H1 (cell line): ENCODE data around the gene SMIM35. TPM values are rescaled to one million over a fixed set of nuclear protein-coding genes. Genes with fewer than 3 reads are reported as not detected.

Experiments used
- CTCF ChIA-PET: fragments of 300-600 bp; sonication (Branson Sonifier 250); formaldehyde crosslinking; loops from one replicate; lab custom pipeline; 2021; ENCODE audit not compliant: partially characterized antibody; lab: Charles Lee
- POLR2A ChIA-PET: fragments of 300-600 bp; sonication (Branson Sonifier 250); formaldehyde crosslinking; loops from one replicate; lab custom pipeline; 2021; ENCODE audit warnings: inconsistent platforms; ENCODE audit not compliant: partially characterized antibody; lab: Charles Lee
- DNase-seq, 2 experiments: peaks; one replicate each; pipeline versions ENCODE4 v3.0.0 to v3.0.0-alpha.2; 2010 to 2022; ENCODE audit warnings: low spot score in 2 of 2, low read depth in 1 of 2, mixed read lengths in 1 of 2
- FAIRE-seq: peaks from 2 replicates; lab custom pipeline; 2011; peaks lifted over from hg19 to GRCh38; lab: Jason Lieb, UNC
- H2AFZ ChIP-seq: 2 replicates; pipeline ENCODE4 v1.8.1; 2012; ENCODE audit warnings: low read length, inconsistent platforms
- H2AK5ac ChIP-seq: 2 replicates; pipeline ENCODE4 v1.6.1; 2013; ENCODE audit warnings: low read depth, low read length
- H2BK120ac ChIP-seq: replicated peaks from 2 replicates; pipeline ENCODE3; 2013; ENCODE audit warnings: low read depth, low read length, inconsistent platforms
- H2BK12ac ChIP-seq: 2 replicates; pipeline ENCODE4 v1.6.1; 2013; ENCODE audit warnings: low read depth, low read length
- H2BK15ac ChIP-seq: 2 replicates; pipeline ENCODE4 v1.6.1; 2013; ENCODE audit warnings: low read length
- H2BK20ac ChIP-seq: 2 replicates; pipeline ENCODE4 v1.6.1; 2013; ENCODE audit warnings: low read length
- H2BK5ac ChIP-seq: 2 replicates; pipeline ENCODE4 v1.6.1; 2013; ENCODE audit warnings: low read depth, low read length
- H3K14ac ChIP-seq: 2 replicates; pipeline ENCODE4 v1.6.1; 2013; ENCODE audit warnings: inconsistent platforms; ENCODE audit not compliant: insufficient read length
- H3K18ac ChIP-seq: 2 replicates; pipeline ENCODE4 v1.6.1; 2013; ENCODE audit warnings: low read length; ENCODE audit errors: extremely low read depth
- H3K23ac ChIP-seq: 2 replicates; pipeline ENCODE4 v1.6.1; 2013; ENCODE audit warnings: inconsistent platforms; ENCODE audit not compliant: insufficient read length
- H3K23me2 ChIP-seq: 2 replicates; pipeline ENCODE4 v1.6.1; 2013; ENCODE audit warnings: low read depth, low read length
- H3K27ac ChIP-seq: 2 replicates; pipeline ENCODE4 v1.6.1; 2011; ENCODE audit warnings: low read depth, low read length, inconsistent platforms
- H3K27me3 ChIP-seq, 4 experiments: replicated peaks in 1 of 4; 1 replicate in 1 of 4; 2 replicates in 3 of 4; pipeline versions ENCODE4 v1.6.1 to v1.8.1; 2011 to 2013; ENCODE audit warnings: low read length in 3 of 4, mild to moderate bottlenecking in 3 of 4, inconsistent platforms in 2 of 4, mixed read lengths in 2 of 4, moderate library complexity in 1 of 4; ENCODE audit not compliant: control insufficient read depth in 3 of 4, insufficient read depth in 3 of 4; ENCODE audit errors: extremely low read depth in 1 of 4
- H3K36me3 ChIP-seq, 4 experiments: 2 replicates each; pipeline versions ENCODE4 v1.6.1 to v1.8.1; 2011 to 2013; ENCODE audit warnings: mild to moderate bottlenecking in 4 of 4, low read length in 3 of 4, moderate library complexity in 2 of 4, control low read depth in 1 of 4, inconsistent platforms in 1 of 4; ENCODE audit not compliant: insufficient read depth in 4 of 4, control insufficient read depth in 2 of 4
- H3K4ac ChIP-seq: replicated peaks from 2 replicates; pipeline ENCODE3; 2013; ENCODE audit warnings: low read length, low read depth, mixed read lengths, inconsistent platforms; ENCODE audit not compliant: insufficient read length
- H3K4me1 ChIP-seq, 4 experiments: replicated peaks in 1 of 4; 1 replicate in 1 of 4; 2 replicates in 3 of 4; pipeline versions ENCODE4 v1.6.1 to v1.8.1; 2011 to 2013; ENCODE audit warnings: low read length in 3 of 4, inconsistent platforms in 2 of 4, mixed read lengths in 1 of 4; ENCODE audit not compliant: insufficient read depth in 4 of 4, control insufficient read depth in 3 of 4
- H3K4me2 ChIP-seq, 2 experiments: 2 replicates each; pipeline versions ENCODE4 v1.6.1 to v1.8.1; 2011 to 2013; ENCODE audit warnings: low read depth in 2 of 2, low read length in 2 of 2, control low read depth in 1 of 2, inconsistent platforms in 1 of 2, mild to moderate bottlenecking in 1 of 2; ENCODE audit not compliant: insufficient read depth in 1 of 2
- H3K4me3 ChIP-seq, 4 experiments: fragments of 200-600, 300-600 bp in 1 of 4; sonication (generic), shearing (Covaris generic), sonication (Bioruptor Twin) in 1 of 4; 2 replicates each; pipeline versions ENCODE4 v1.5.1 to v1.8.1; 2011 to 2016; ENCODE audit warnings: low read length in 4 of 4, low read depth in 3 of 4, control low read depth in 2 of 4, inconsistent platforms in 2 of 4, mild to moderate bottlenecking in 2 of 4, mixed read lengths in 1 of 4, moderate library complexity in 1 of 4; ENCODE audit not compliant: insufficient read depth in 2 of 4; ENCODE audit errors: extremely low read depth in 1 of 4
- H3K56ac ChIP-seq: replicated peaks from 2 replicates; pipeline ENCODE3; 2013; ENCODE audit warnings: low read depth, mild to moderate bottlenecking, mixed read lengths, low read length, inconsistent platforms; ENCODE audit not compliant: insufficient read length
- H3K79me1 ChIP-seq: 2 replicates; pipeline ENCODE4 v1.6.1; 2013; ENCODE audit warnings: low read depth, low read length, control low read depth
- H3K79me2 ChIP-seq, 2 experiments: 2 replicates each; pipeline versions ENCODE4 v1.6.1 to v1.8.1; 2012 to 2013; ENCODE audit warnings: low read length in 2 of 2, mild to moderate bottlenecking in 2 of 2, inconsistent platforms in 1 of 2; ENCODE audit not compliant: insufficient read depth in 2 of 2, control insufficient read depth in 1 of 2
- H3K9ac ChIP-seq, 4 experiments: replicated peaks in 1 of 4; 1 replicate in 1 of 4; 2 replicates in 3 of 4; pipeline versions ENCODE4 v1.6.1 to v1.8.1; 2011 to 2013; ENCODE audit warnings: low read depth in 3 of 4, low read length in 3 of 4, control low read depth in 2 of 4, mild to moderate bottlenecking in 2 of 4, moderate library complexity in 2 of 4, inconsistent platforms in 1 of 4; ENCODE audit errors: extremely low read depth in 1 of 4
- H3K9me3 ChIP-seq, 2 experiments: 2 replicates each; pipeline versions ENCODE4 v1.6.1 to v1.8.1; 2012 to 2013; ENCODE audit warnings: mild to moderate bottlenecking in 2 of 2, moderate library complexity in 2 of 2, control low read depth in 1 of 2, inconsistent platforms in 1 of 2, low read depth in 1 of 2, low read length in 1 of 2, mixed read lengths in 1 of 2; ENCODE audit not compliant: insufficient read depth in 2 of 2
- H4K20me1 ChIP-seq, 2 experiments: replicated peaks in 1 of 2; 2 replicates each; pipeline versions ENCODE3 to v1.8.1; 2011 to 2013; ENCODE audit warnings: inconsistent platforms in 2 of 2, low read length in 2 of 2, mild to moderate bottlenecking in 1 of 2; ENCODE audit not compliant: insufficient read depth in 2 of 2, control insufficient read depth in 1 of 2
- H4K5ac ChIP-seq: 2 replicates; pipeline ENCODE4 v1.6.1; 2013; ENCODE audit warnings: low read length, low read depth, mixed read lengths, inconsistent platforms; ENCODE audit not compliant: insufficient read length
- H4K8ac ChIP-seq: 2 replicates; pipeline ENCODE4 v1.8.0; 2013; ENCODE audit warnings: mild to moderate bottlenecking, moderate library complexity, low read length, inconsistent platforms; ENCODE audit not compliant: insufficient read depth; ENCODE audit errors: extremely low read depth
- H4K91ac ChIP-seq: replicated peaks from 2 replicates; pipeline ENCODE3; 2013; ENCODE audit warnings: low read length, mixed read lengths, inconsistent platforms; ENCODE audit not compliant: insufficient read length
- BCL11A ChIP-seq, 2 experiments: IDR thresholded peaks; one replicate each; pipeline ENCODE4 v1.6.1; 2011; ENCODE audit warnings: low read depth in 2 of 2, low read length in 2 of 2, mild to moderate bottlenecking in 2 of 2
- CEBPB ChIP-seq: IDR thresholded peaks from 2 replicates; pipeline ENCODE4 v1.6.1; 2012; ENCODE audit warnings: low read depth, low read length
- HDAC2 ChIP-seq, 2 experiments: fragments of 300-600 bp in 1 of 2; sonication (generic) in 1 of 2; IDR thresholded peaks; 2 replicates each; pipeline ENCODE4 v1.6.1; 2011 to 2012; ENCODE audit warnings: low read depth in 2 of 2, low read length in 2 of 2, mild to moderate bottlenecking in 2 of 2, moderate library complexity in 2 of 2, borderline replicate concordance in 1 of 2, inconsistent platforms in 1 of 2
- NANOG ChIP-seq: IDR thresholded peaks from 2 replicates; pipeline ENCODE4 v1.6.1; 2011; ENCODE audit warnings: low read length, low read depth, mild to moderate bottlenecking, inconsistent platforms; ENCODE audit not compliant: insufficient read depth, poor library complexity, severe bottlenecking
- RAD21 ChIP-seq, 2 experiments: IDR thresholded peaks in 1 of 2; conservative IDR thresholded peaks in 1 of 2; 2 replicates each; pipeline ENCODE4 v1.6.1; 2011; ENCODE audit warnings: low read depth in 2 of 2, low read length in 2 of 2, improper control_type of control experiment in 1 of 2, inconsistent platforms in 1 of 2, mild to moderate bottlenecking in 1 of 2, moderate library complexity in 1 of 2
- RFX5 ChIP-seq: IDR thresholded peaks from 2 replicates; pipeline ENCODE4 v1.6.1; 2011; ENCODE audit warnings: low read depth, low read length, improper control_type of control experiment, borderline replicate concordance
- RXRA ChIP-seq: IDR thresholded peaks from 2 replicates; pipeline ENCODE4 v1.6.1; 2011; ENCODE audit warnings: low read depth, mild to moderate bottlenecking, low read length, moderate library complexity; ENCODE audit not compliant: insufficient read depth
- SRF ChIP-seq: IDR thresholded peaks from 2 replicates; pipeline ENCODE4 v1.6.1; 2011; ENCODE audit warnings: mild to moderate bottlenecking, low read depth, low read length, moderate library complexity
- TAF7 ChIP-seq: optimal IDR thresholded peaks from 2 replicates; pipeline ENCODE3; 2011; ENCODE audit warnings: low read depth, mild to moderate bottlenecking, inconsistent platforms, low read length, moderate library complexity, borderline replicate concordance
- USF2 ChIP-seq: IDR thresholded peaks from 2 replicates; pipeline ENCODE4 v1.6.1; 2011; ENCODE audit warnings: low read length, improper control_type of control experiment
- WGBS, 2 experiments: shearing (Covaris generic) in 1 of 2; methylation state at CpG; one replicate each; pipeline versions ENCODE4 v1.1.6 to v1.1.7; 2013 to 2015; ENCODE audit warnings: low lambda C conversion rate in 2 of 2, mixed read lengths in 2 of 2, inconsistent platforms in 1 of 2, low coverage in 1 of 2, missing lambda C conversion rate in 1 of 2; ENCODE audit not compliant: insufficient replicate concordance in 2 of 2, insufficient coverage in 1 of 2, insufficient read length in 1 of 2; ENCODE audit errors: extremely low coverage in 1 of 2, missing lambda C conversion rate in 1 of 2; 5-methylcytosine and 5-hydroxymethylcytosine counted together
- polyA plus RNA-seq, 7 experiments: library from polyadenylated mRNA; depleted of rRNA in 3 of 7; stranded (reverse) in 5 of 7; unstranded in 2 of 7; fragments of >200 nt in 5 of 7; fragments of 200-250 nt in 2 of 7; gene quantifications; 1 replicate in 5 of 7; 2 replicates in 1 of 7; 4 replicates in 1 of 7; pipeline versions ENCODE4 v1.2.1 to v1.2.3, GENCODE V29; 2011 to 2013; ENCODE audit warnings: missing spikeins in 2 of 7, mixed read lengths in 2 of 7
- total RNA-seq: library from RNA; stranded (reverse); fragmentation: NEBNext Ultra II Directional; extraction: Animal tissue kit (Norgen Biotek cat#: 25700); gene quantifications from 2 replicates; pipeline ENCODE4 v1.2.1, GENCODE V29; 2021

The SMIM35 gene
- total and polyA plus RNA-seq, 2 of the 8 experiments (the other 6 are each of a cell fraction or from before 2014, with no cell fraction given) = not detected

GRCh38 chr11:117969160-117969991 lies 117.4 kb downstream of the SMIM35 start:
- Histone ChIP-seq H3K56ac (no peak overlapping the region), H3K9ac (no peak overlapping the region), H4K91ac (no peak overlapping the region), H3K4me2 (no peak overlapping the region), H2AFZ (no peak overlapping the region), H2BK12ac (no peak overlapping the region), H2BK20ac (no peak overlapping the region), H3K23me2 (no peaks in the 10 kb centered on the region), H3K14ac (no peak overlapping the region), H3K27me3 (peaks cover 0 to 2% (median 0%) of the 10 kb centered on the region in 4 experiments; a peak in 1 of 7 replicates), H3K4ac (no peak overlapping the region), H4K5ac (no peak overlapping the region), H3K9me3 (no peaks in the 10 kb centered on the region), H2BK120ac (no peak overlapping the region), H3K4me3 (no peak overlapping the region), H3K23ac (no peak overlapping the region), H2BK5ac (no peak overlapping the region), H3K36me3 (no peaks in the 10 kb centered on the region), H3K27ac (no peak overlapping the region), H3K79me2 (no peaks in the 10 kb centered on the region), H3K18ac (no peak overlapping the region), H3K4me1 (no peaks in the 10 kb centered on the region), H2BK15ac (no peak overlapping the region), H3K79me1 (no peaks in the 10 kb centered on the region), H4K20me1 (no peaks in the 10 kb centered on the region), H4K8ac (no peak overlapping the region), H2AK5ac (no peak overlapping the region)
- no peak for TF ChIP-seq RFX5
- no peak for TF ChIP-seq TAF7
- TF ChIP-seq RAD21 (IDR thresholded peaks at IDR 0.05 in 1 of 2, conservative IDR thresholded peaks at IDR 0.05 in 1 of 2; ENCODE audit: low read depth in 2 of 2, low read length in 2 of 2) = no peak
- no peak for TF ChIP-seq BCL11A (IDR thresholded peaks at IDR 0.05; ENCODE audit: low read depth in 2 of 2, low read length in 2 of 2)
- TF ChIP-seq HDAC2 (IDR thresholded peaks at IDR 0.05; ENCODE audit: borderline replicate concordance in 1 of 2, low read depth in 2 of 2, low read length in 2 of 2) = no peak
- TF ChIP-seq USF2 = no peak
- TF ChIP-seq CEBPB = no peak
- no peak for TF ChIP-seq NANOG
- TF ChIP-seq SRF = no peak
- TF ChIP-seq RXRA = no peak
- POLR2A ChIA-PET = no interaction called here
- no peak for FAIRE-seq
- peak in 1 of 2 experiments; percentile 17 for DNase-seq
- CTCF ChIA-PET = interaction anchor here (1.0 kb wide), 1 partner anchor 50 kb away, joined by 3 read pairs; no protein-coding TSS in a partner anchor
- 89% methylated on average over 5 of the region's 5 CpGs; no CpG with 5 or more reads in 1 of the 2 experiments for WGBS, 2 experiments
